ENCODE measurements around the gene EHBP1L1. TPM values are rescaled to one million over a fixed set of nuclear protein-coding genes. Genes with fewer than 3 reads are reported as not detected.
A peak's percentile ranks its signal among the peaks of the same experiment; 100 is the strongest.

Gene EHBP1L1
- total RNA-seq, 1 donor from 2014 or later: 167 TPM

- intact Hi-C loops (cut with micrococcal nuclease): no loop called here
- Mint-ChIP-seq H3K36me3 (ENCODE audit: low read depth) (peaks cover 47% of the 10 kb centered on the region), H3K27ac (peak overlapping the region; percentile 41), H3K4me3 (no peak overlapping the region), H3K27me3 (peaks cover 3% of the 10 kb centered on the region), H3K4me1 (peaks cover 14% of the 10 kb centered on the region), H3K9me3 (no peaks in the 10 kb centered on the region)
- DNase-seq: no peak
Measured at GRCh38 chr11:65619281-65619928, 43.6 kb downstream of the EHBP1L1 start.

GRCh38 chr11:65620666-65621065 is 44.8 kb downstream of the EHBP1L1 start:
- Mint-ChIP-seq H3K27me3 (no peaks in the 10 kb centered on the region), H3K4me3 (no peak overlapping the region), H3K36me3 (ENCODE audit: low read depth) (peaks cover 51% of the 10 kb centered on the region), H3K4me1 (peaks cover 10% of the 10 kb centered on the region), H3K27ac (no peak overlapping the region), H3K9me3 (no peaks in the 10 kb centered on the region)
- DNase-seq: no peak
- intact Hi-C loops (cut with micrococcal nuclease): no loop called here

DNA sequence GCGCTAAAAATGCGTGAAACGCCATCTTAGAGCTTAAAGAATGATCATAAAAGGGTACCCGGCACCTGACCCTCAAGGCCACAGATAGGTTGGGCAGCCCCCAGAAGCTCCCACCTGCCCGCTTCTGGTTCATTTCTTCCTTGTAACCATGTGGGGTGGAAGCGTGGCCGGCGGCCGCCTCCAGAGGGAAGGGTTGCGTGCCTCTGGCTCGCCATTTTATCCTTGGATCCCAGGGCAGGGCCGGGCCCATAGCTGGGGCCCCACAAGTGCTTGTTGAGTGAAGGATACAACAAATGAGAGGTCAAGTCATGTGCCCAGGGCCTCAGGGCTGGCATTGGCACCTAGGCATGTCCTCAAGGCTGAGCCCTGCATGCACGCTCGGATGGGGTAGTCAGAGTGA is 45.6 kb downstream of the EHBP1L1 start:
- Mint-ChIP-seq H3K36me3 (ENCODE audit: low read depth) (peaks cover 54% of the 10 kb centered on the region), H3K27ac (no peak overlapping the region), H3K4me3 (no peak overlapping the region), H3K4me1 (peaks cover 8% of the 10 kb centered on the region), H3K27me3 (no peaks in the 10 kb centered on the region), H3K9me3 (no peaks in the 10 kb centered on the region)
- intact Hi-C loops (cut with micrococcal nuclease): no loop called here
- no peak for DNase-seq

DNA sequence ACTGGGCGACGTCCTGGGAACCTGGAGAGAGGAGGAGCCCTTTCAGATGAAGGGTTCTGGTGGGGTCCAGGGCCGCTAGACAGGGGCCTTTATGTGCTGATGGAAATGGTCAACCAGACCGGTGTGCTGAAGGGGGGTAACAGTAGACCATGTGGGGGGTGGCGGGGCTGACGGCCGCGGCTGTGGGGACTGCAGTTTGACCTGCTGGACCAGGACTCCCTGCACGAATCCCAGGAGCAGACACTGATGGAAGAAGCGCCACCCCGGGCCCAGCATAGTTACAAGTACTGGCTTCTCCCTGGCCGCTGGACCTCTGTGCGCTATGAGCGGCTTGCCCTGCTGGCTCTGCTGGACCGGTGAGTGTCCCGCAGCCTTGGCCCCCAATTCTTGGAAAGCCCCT is 46.2 kb downstream of the EHBP1L1 start:
- no peak overlapping the region for H3K4me3 Mint-ChIP-seq
- H3K4me1 Mint-ChIP-seq: peaks cover 2% of the 10 kb centered on the region
- intact Hi-C loops (cut with micrococcal nuclease): no loop called here
- DNase-seq: no peak
- H3K9me3 Mint-ChIP-seq: no peaks in the 10 kb centered on the region
- no peaks in the 10 kb centered on the region for H3K27me3 Mint-ChIP-seq
- H3K27ac Mint-ChIP-seq: no peak overlapping the region
- peaks cover 54% of the 10 kb centered on the region for H3K36me3 Mint-ChIP-seq (ENCODE audit: low read depth)

- intact Hi-C loops (cut with micrococcal nuclease): no loop called here
- peaks cover 53% of the 10 kb centered on the region for H3K36me3 Mint-ChIP-seq (ENCODE audit: low read depth)
- no peak overlapping the region for H3K27ac Mint-ChIP-seq
Measured at GRCh38 chr11:65623177-65623576, 47.3 kb downstream of the EHBP1L1 start.

DNA sequence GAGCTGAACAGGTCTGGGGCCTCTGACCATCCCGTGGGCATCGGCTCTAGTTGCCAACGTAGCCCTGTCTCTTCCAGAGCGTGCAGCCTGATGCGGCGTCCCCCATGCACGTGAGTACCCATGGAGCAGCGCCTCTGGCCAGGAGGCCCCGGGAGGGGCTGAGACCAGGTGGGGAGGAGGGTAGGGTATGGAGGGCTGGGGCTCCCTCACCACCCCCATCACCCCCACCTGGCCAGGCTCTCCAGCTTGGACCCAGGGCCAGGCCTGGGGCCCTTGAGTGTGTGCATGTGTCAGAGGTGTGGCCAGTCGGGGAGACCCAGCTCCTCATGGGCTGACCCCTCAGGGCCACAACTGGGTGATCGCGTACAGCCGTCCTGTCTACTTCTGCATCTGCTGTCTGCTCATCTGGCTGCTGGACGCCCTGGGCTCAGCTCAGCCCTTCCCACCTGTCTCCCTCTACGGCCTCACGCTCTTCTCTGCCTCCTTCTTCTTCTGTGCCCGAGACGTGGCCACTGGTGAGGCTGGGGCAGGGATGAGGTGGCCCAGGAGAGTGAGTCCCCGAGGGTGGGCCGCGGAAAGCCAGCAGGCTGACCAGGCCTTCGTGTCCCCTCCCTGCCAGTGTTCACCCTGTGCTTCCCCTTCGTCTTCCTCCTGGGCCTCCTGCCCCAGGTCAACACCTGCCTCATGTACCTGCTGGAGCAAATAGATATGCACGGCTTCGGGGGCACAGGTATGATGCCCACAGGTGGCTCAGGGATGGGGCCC is 48.2 kb downstream of the EHBP1L1 start:
- peaks cover 2% of the 10 kb centered on the region for H3K4me1 Mint-ChIP-seq
- no peaks in the 10 kb centered on the region for H3K9me3 Mint-ChIP-seq
- intact Hi-C loops (cut with micrococcal nuclease): no loop called here
- H3K4me3 Mint-ChIP-seq: no peak overlapping the region
- H3K27ac Mint-ChIP-seq: no peak overlapping the region
- H3K27me3 Mint-ChIP-seq: no peaks in the 10 kb centered on the region
- peaks cover 54% of the 10 kb centered on the region for H3K36me3 Mint-ChIP-seq (ENCODE audit: low read depth)
- DNase-seq: no peak

More at GRCh38 chr11:65623177-65623576, 47.3 kb downstream of the EHBP1L1 start:
- Mint-ChIP-seq H3K27me3 (no peaks in the 10 kb centered on the region), H3K9me3 (no peaks in the 10 kb centered on the region), H3K4me1 (peaks cover 2% of the 10 kb centered on the region), H3K4me3 (no peak overlapping the region)
- DNase-seq: no peak

GRCh38 chr11:65624931-65625627 is 49.2 kb downstream of the EHBP1L1 start:
- no peaks in the 10 kb centered on the region for H3K9me3 Mint-ChIP-seq
- peaks cover 2% of the 10 kb centered on the region for H3K4me1 Mint-ChIP-seq
- no peak for DNase-seq
- H3K36me3 Mint-ChIP-seq (ENCODE audit: low read depth): peaks cover 53% of the 10 kb centered on the region
- no peaks in the 10 kb centered on the region for H3K27me3 Mint-ChIP-seq
- intact Hi-C loops (cut with micrococcal nuclease): no loop called here
- peak overlapping the region; percentile 25 for H3K27ac Mint-ChIP-seq
- no peak overlapping the region for H3K4me3 Mint-ChIP-seq

GRCh38 chr11:65625628-65626342 is 49.9 kb downstream of the EHBP1L1 start:
- no peaks in the 10 kb centered on the region for H3K27me3 Mint-ChIP-seq
- H3K9me3 Mint-ChIP-seq: no peaks in the 10 kb centered on the region
- no peak overlapping the region for H3K4me3 Mint-ChIP-seq
- peak; percentile 85 for DNase-seq
- H3K27ac Mint-ChIP-seq: no peak overlapping the region
- H3K36me3 Mint-ChIP-seq (ENCODE audit: low read depth): peaks cover 60% of the 10 kb centered on the region
- intact Hi-C loops (cut with micrococcal nuclease): no loop called here
- H3K4me1 Mint-ChIP-seq: peaks cover 2% of the 10 kb centered on the region

DNA sequence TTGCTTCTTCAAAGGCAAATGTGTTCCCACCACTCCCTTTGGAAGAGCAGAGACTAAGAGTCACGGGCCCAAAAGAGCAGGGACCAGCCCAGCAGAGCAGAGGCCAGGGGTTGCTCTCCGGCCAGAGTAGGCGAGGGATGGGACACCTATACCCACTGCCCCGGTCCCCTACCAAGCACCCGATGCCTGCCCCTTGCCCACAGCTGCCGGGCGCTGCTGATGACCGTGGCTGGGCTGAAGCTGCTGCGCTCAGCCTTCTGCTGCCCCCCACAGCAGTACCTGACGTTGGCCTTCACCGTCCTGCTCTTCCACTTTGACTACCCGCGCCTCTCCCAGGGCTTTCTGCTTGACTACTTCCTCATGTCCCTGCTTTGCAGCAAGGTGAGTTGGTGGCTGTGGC is 51.3 kb downstream of the EHBP1L1 start:
- peaks cover 59% of the 10 kb centered on the region for H3K36me3 Mint-ChIP-seq (ENCODE audit: low read depth)
- DNase-seq: no peak
- no peaks in the 10 kb centered on the region for H3K9me3 Mint-ChIP-seq
- no peak overlapping the region for H3K4me3 Mint-ChIP-seq
- no peak overlapping the region for H3K27ac Mint-ChIP-seq
- H3K27me3 Mint-ChIP-seq: no peaks in the 10 kb centered on the region
- H3K4me1 Mint-ChIP-seq: no peaks in the 10 kb centered on the region
- intact Hi-C loops (cut with micrococcal nuclease): no loop called here

DNA sequence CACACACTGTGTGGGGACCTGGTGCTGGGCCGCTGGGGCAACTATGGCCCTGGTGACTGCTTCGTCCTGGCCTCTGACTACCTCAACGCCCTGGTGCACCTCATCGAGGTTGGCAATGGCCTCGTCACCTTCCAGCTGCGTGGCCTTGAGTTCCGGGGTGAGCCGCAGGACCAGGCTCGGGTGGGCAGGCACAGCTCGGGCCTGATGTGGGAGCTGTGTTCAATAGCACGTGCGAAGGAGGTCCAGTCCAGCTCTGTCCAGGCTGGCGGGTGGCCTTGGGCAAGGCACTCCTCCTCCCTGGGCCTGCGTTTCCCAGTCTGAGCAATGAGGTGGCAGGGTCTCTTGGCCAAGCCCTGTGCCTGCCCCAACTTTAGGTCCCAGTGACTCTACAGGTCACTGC is 53.7 kb downstream of the EHBP1L1 start:
- Mint-ChIP-seq H3K4me3 (no peak overlapping the region), H3K27me3 (no peaks in the 10 kb centered on the region), H3K36me3 (ENCODE audit: low read depth) (peaks cover 50% of the 10 kb centered on the region), H3K4me1 (peaks cover 4% of the 10 kb centered on the region), H3K9me3 (no peaks in the 10 kb centered on the region), H3K27ac (no peak overlapping the region)
- no peak for DNase-seq
- intact Hi-C loops (cut with micrococcal nuclease): no loop called here

- Mint-ChIP-seq H3K4me1 (peaks cover 6% of the 10 kb centered on the region), H3K9me3 (no peaks in the 10 kb centered on the region), H3K36me3 (ENCODE audit: low read depth) (peaks cover 51% of the 10 kb centered on the region), H3K27ac (no peak overlapping the region), H3K27me3 (no peaks in the 10 kb centered on the region), H3K4me3 (no peak overlapping the region)
- intact Hi-C loops (cut with micrococcal nuclease): no loop called here
- no peak for DNase-seq
Measured at GRCh38 chr11:65630215-65630614, 54.4 kb downstream of the EHBP1L1 start.

DNA sequence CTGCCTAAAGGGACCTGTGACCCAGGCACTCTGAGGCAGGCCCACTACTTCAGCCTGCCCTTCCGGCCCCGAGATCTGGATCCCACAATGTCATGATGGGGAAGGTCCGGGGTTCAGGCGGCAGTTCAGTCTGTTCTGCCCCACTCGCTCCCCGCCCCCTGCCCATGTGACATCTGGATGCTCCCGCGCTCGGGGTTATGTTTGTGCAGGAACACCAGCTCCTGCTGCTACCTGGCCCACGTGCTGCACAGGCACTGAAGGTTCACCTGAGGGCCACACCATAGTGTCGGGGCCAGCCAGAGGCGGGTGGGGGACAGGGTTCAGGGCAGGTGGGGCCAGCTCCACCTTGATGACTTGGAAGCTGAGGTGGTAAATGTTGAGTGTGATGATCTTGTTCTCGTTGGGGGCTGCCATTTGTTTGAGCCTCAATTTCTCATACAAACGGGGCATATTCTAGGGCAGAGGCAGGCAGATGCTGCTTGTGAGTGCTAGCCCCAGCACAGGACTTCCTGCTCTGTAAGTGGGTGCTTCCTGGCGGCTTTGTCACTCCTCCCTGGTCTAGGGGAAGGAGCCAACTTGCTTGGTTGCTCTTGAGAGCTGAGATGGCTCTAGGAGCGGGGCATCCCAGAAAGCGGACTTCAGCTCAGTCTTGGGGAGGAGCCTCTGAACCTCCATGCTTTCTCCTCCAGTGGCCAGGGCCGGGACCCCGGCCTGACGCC is 57.7 kb downstream of the EHBP1L1 start:
- Mint-ChIP-seq H3K27me3 (no peaks in the 10 kb centered on the region), H3K36me3 (ENCODE audit: low read depth) (peaks cover 41% of the 10 kb centered on the region), H3K27ac (peak overlapping the region; percentile 69), H3K4me3 (no peak overlapping the region), H3K4me1 (peaks cover 16% of the 10 kb centered on the region), H3K9me3 (no peaks in the 10 kb centered on the region)
- peak; percentile 63 for DNase-seq
- intact Hi-C loops (cut with micrococcal nuclease): no loop called here

DNA sequence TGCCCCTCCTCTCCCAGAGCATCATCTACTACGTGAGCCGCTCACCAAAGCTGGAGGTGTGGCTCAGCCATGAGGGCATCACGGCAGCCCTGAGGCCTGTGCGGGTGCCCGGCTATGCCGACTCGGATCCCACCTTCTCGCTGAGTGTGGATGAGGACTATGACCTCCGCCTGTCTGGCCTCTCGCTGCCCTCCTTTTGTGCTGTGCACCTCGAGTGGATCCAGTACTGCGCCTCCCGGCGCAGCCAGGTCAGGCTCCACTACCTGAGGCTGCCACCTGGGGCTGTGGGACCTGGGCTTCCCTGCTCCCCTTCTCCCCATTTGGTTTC is 58.2 kb downstream of the EHBP1L1 start:
- Mint-ChIP-seq H3K4me1 (peaks cover 16% of the 10 kb centered on the region), H3K27me3 (no peaks in the 10 kb centered on the region), H3K4me3 (no peak overlapping the region), H3K9me3 (no peaks in the 10 kb centered on the region), H3K27ac (no peak overlapping the region), H3K36me3 (ENCODE audit: low read depth) (peaks cover 37% of the 10 kb centered on the region)
- intact Hi-C loops (cut with micrococcal nuclease): no loop called here
- DNase-seq: no peak
